ENCODE measurements around the gene AFAP1. TPM values are rescaled to one million over a fixed set of nuclear protein-coding genes. Genes with fewer than 3 reads are reported as not detected.

The AFAP1 gene
- total RNA-seq, 1 donor from 2014 or later: 6.7 TPM

DNA sequence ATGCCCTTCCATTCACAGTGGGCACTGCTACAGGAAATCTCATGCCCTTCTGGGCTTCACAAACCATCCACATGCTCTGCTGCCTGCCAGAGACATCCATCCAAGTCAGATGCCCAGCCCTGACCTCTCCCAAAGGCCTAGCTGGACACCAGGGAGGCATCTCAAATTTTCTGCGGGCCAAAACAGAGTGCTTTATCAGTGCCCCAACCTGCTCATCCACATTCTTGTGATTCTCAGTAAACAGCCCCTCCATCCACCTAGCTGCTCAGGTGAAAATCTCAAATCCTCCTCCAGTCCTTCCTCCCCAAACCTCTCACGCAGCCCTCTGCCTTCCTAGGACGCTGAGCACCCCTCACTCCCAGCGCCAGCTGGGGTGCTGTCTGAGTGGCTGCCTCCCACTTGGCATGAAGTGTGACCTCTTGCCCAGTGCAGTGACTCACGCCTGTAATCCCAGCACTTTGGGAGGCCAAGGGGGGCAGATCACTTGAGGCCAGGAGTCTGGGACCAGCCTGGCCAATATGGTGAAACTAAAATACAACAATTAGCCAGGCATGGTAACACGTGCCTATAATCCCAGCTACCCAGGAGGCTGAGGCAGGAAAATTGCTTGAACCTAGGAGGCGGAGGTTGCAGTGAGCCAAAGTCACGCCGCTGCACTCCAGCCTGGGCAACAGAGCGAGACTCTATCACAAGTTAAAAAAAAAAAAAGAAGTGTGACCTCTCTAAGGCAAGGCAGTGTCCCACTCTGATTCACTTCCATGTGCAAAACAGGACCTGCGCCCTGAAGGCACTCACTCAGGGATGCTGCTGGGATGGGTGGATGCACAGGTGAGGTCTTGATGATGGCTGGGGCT is 1.7 kb upstream of the AFAP1 start:
- H3K4me3 ChIP-seq: no peak overlapping the region
- peak overlapping the region; percentile 85 for H3K4me3 Mint-ChIP-seq
- H3K27ac ChIP-seq: no peak overlapping the region

DNA sequence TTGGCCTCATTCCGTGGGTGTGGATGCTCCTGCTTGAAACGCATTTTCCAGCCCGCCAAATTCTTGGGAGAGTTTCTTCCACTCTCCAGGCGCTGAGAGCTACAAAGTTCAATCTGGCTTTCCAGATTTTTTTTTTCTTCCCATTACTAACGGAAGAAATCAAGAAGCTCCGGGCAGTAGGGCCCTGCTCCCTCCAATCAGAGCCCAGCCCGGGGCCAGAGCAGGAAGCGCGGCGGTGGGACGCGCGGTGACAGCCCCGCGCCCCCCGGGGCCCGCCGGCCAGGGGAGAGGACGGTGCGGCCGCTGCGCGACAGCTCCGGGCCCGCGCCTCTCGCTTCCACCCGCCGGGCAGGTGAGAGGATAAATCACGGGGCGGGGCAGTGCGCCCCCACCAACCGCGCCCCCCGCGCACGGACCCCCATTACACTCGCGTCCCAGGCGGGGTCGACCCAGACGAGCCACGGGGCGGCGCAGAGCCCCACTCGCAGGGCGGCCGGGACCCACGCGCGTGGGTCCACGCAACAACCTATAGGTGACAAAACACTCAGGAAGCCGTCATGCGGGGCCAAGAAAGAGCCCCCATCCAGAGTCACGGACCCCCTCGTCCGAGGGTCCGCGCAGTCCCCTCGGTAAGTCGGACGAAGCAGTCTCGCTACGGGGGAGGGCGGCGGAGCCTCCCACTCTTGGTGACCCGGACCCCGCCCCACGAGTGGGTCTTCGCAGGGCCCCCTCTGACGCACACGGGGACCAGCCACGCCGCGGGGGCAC is 868 bp downstream of the AFAP1 start:
- TF ChIP-seq EZH2 (IDR thresholded peaks at IDR 0.05) (peak; percentile 59), EZH2phosphoT487 (IDR thresholded peaks at IDR 0.05) (no peak)
- TF ChIP-seq, protein P1, sequence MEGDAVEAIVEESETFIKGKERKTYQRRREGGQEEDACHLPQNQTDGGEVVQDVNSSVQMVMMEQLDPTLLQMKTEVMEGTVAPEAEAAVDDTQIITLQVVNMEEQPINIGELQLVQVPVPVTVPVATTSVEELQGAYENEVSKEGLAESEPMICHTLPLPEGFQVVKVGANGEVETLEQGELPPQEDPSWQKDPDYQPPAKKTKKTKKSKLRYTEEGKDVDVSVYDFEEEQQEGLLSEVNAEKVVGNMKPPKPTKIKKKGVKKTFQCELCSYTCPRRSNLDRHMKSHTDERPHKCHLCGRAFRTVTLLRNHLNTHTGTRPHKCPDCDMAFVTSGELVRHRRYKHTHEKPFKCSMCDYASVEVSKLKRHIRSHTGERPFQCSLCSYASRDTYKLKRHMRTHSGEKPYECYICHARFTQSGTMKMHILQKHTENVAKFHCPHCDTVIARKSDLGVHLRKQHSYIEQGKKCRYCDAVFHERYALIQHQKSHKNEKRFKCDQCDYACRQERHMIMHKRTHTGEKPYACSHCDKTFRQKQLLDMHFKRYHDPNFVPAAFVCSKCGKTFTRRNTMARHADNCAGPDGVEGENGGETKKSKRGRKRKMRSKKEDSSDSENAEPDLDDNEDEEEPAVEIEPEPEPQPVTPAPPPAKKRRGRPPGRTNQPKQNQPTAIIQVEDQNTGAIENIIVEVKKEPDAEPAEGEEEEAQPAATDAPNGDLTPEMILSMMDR (IDR thresholded peaks at IDR 0.05): no peak
- Histone ChIP-seq H3K36me3 (no peaks in the 10 kb centered on the region), H3K9me3 (ENCODE audit: low read depth) (no peaks in the 10 kb centered on the region), H3K4me2 (peak overlapping the region; percentile 93), H3K4me3 (peak overlapping the region; percentile 91), H4K20me1 (ENCODE audit: low read depth) (peaks cover 25% of the 10 kb centered on the region), H3K79me2 (ENCODE audit: low read depth) (peaks cover 8% of the 10 kb centered on the region), H3K27ac (no peak overlapping the region), H3K27me3 (peaks cover 18% of the 10 kb centered on the region), H2AFZ (replicated peaks) (peak overlapping the region; percentile 55), H3F3A (ENCODE audit: low read depth) (peaks cover 23% of the 10 kb centered on the region), H3K4me1 (peaks cover 7% of the 10 kb centered on the region), H3K9ac (no peak overlapping the region)
- H3K4me1 Mint-ChIP-seq: peaks cover 36% of the 10 kb centered on the region
- DNase-seq (ENCODE audit: low spot score): peak; percentile 59
- H3K36me3 Mint-ChIP-seq: no peaks in the 10 kb centered on the region
- peak overlapping the region; percentile 87 for H3K4me3 Mint-ChIP-seq
- peak overlapping the region; percentile 4 for H3K27ac Mint-ChIP-seq
- H3K27me3 Mint-ChIP-seq (ENCODE audit: insufficient read depth, low read depth): peaks cover 16% of the 10 kb centered on the region
- no peaks in the 10 kb centered on the region for H3K9me3 Mint-ChIP-seq

More for the DNA sequence above, 1.7 kb upstream of the AFAP1 start:
- Histone ChIP-seq H3K79me2 (ENCODE audit: low read depth) (peaks cover 8% of the 10 kb centered on the region), H3K36me3 (no peaks in the 10 kb centered on the region), H3K4me1 (peaks cover 7% of the 10 kb centered on the region), H3F3A (ENCODE audit: low read depth) (peaks cover 23% of the 10 kb centered on the region), H3K27me3 (peaks cover 18% of the 10 kb centered on the region), H3K9me3 (ENCODE audit: low read depth) (no peaks in the 10 kb centered on the region), H3K9ac (no peak overlapping the region), H4K20me1 (ENCODE audit: low read depth) (peaks cover 16% of the 10 kb centered on the region), H3K4me2 (no peak overlapping the region), H2AFZ (replicated peaks) (peak overlapping the region; percentile 43)
- Mint-ChIP-seq H3K27me3 (ENCODE audit: insufficient read depth, low read depth) (peaks cover 16% of the 10 kb centered on the region), H3K9me3 (no peaks in the 10 kb centered on the region), H3K27ac (peak overlapping the region; percentile 95), H3K36me3 (no peaks in the 10 kb centered on the region), H3K4me1 (peaks cover 29% of the 10 kb centered on the region)
- TF ChIP-seq, protein P1 (IDR thresholded peaks at IDR 0.05): no peak
- TF ChIP-seq EZH2 (IDR thresholded peaks at IDR 0.05) (no peak), EZH2phosphoT487 (IDR thresholded peaks at IDR 0.05) (no peak)
- DNase-seq (ENCODE audit: low spot score): no peak

DNA sequence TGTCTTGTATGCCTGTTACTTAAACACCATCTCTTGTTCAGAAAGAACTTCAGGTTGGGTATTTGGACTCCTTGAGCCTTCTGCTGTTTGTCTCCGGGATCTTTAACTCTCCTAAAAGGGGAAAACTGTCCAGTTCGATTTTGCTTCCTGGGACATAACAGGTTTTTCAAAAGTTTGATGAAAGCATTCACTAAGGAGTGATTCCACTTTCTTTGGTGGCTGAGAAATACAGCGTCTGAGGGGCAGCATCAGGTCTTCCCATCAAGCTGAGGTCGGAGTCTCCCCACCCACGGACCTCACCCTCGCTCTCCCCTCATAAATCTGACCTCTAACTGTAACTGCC is 1.4 kb downstream of the AFAP1 start:
- Histone ChIP-seq H2AFZ (replicated peaks) (no peak overlapping the region), H3K27ac (no peak overlapping the region), H3K79me2 (ENCODE audit: low read depth) (peaks cover 8% of the 10 kb centered on the region), H3K9me3 (ENCODE audit: low read depth) (no peaks in the 10 kb centered on the region), H3F3A (ENCODE audit: low read depth) (peaks cover 23% of the 10 kb centered on the region), H3K27me3 (peaks cover 18% of the 10 kb centered on the region), H3K4me1 (peaks cover 7% of the 10 kb centered on the region), H3K4me2 (peak overlapping the region; percentile 93), H4K20me1 (ENCODE audit: low read depth) (peaks cover 25% of the 10 kb centered on the region), H3K9ac (no peak overlapping the region), H3K36me3 (no peaks in the 10 kb centered on the region), H3K4me3 (peak overlapping the region; percentile 91)
- TF ChIP-seq EZH2 (IDR thresholded peaks at IDR 0.05): no peak
- TF ChIP-seq EZH2phosphoT487 (IDR thresholded peaks at IDR 0.05): no peak
- TF ChIP-seq, protein P1 (IDR thresholded peaks at IDR 0.05): no peak
- Mint-ChIP-seq H3K27ac (peak overlapping the region; percentile 4), H3K4me3 (peak overlapping the region; percentile 87), H3K36me3 (no peaks in the 10 kb centered on the region), H3K27me3 (ENCODE audit: insufficient read depth, low read depth) (peaks cover 19% of the 10 kb centered on the region), H3K9me3 (no peaks in the 10 kb centered on the region), H3K4me1 (peaks cover 36% of the 10 kb centered on the region)
- DNase-seq (ENCODE audit: low spot score): no peak

Measured in neural progenitor cell (in vitro differentiated cells).